GM18511 (cell line): Measurements from ENCODE around the gene NCAPH2.

Experiments
- ATAC-seq: cut with Tn5 transposase; IDR thresholded peaks from one replicate; pipeline ENCODE4 v1.9.1; 2021; ENCODE audit warnings: mild to moderate bottlenecking, moderate library complexity; ENCODE audit not compliant: unreplicated experiment

Gene NCAPH2

GRCh38 chr22:50473855-50474671 lies 34.0 kb upstream of the NCAPH2 start:
- no peak for ATAC-seq

DNA sequence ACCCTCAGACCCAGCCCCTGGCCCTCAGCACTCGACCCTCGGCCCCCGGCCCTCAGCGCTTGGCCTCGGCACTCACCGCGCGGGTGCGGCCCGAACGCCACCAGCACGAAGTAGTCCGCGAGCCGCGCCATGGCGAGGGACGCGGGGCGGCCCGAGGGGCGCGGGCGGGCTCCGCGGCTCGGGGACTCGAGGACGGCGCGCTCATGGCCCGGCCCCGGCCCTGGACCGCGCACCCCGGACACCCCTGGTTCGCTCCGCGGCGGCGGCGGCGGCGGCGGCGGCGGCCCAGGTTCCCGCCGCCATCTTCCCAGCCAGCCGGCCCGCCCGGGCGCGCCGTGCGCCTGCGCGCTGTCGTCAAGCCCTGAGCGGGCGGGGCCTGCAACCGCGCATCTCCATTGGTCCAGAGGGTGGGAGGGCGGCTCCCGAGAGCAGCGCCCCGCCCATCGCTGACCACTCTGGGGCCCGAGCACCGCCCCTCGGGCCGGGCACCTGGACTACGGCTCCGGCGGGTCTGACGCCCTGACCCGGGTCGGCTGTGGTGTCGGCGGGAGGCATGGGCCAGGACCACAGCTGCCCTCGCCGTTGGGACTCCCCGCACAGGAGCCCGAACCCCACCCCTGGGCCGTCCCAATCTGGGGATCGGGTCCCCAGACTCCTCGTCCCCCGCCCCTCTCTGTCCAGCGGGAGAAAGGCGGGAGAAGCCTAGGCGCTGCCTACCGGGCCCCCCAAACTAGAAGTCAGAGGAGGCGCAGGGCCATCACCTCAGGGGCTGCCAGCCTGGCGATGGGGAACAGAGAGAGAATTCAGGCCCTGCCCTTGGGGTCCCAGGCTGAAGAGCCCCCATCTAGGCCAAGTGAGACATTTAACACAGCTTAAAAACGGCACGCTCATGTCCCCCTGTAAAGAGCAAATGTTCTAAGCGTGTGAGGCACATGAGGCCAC lies 33.0 kb upstream of the NCAPH2 start, which contains the start of gene SBF1:
Gene SBF1, minus strand, starts transcription at position 326 of the 942 bp plus-strand sequence. Its CDS starts 195 bp downstream, at position 131.
- ATAC-seq: peak; percentile 62

DNA sequence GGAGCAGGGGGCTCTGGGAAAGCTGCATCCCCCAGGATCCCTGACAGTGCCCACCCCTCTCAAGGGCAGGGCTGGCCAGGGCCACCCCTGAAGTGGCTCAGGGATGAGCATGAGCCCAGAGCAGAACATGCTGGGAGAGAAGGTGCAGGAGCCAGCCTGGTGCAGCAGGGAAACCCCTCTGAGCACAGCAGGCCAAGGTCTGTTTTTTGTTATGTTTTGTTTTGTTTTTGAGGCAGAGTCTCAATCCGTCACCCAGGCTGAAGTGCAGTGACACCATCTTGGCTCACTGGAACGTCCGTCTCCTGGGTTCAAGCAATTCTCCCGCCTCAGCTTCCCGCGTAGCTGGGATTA lies 32.4 kb upstream of the NCAPH2 start:
- no peak for ATAC-seq

- ATAC-seq: no peak
Measured at GRCh38 chr22:50476868-50477267, 31.2 kb upstream of the NCAPH2 start.

DNA sequence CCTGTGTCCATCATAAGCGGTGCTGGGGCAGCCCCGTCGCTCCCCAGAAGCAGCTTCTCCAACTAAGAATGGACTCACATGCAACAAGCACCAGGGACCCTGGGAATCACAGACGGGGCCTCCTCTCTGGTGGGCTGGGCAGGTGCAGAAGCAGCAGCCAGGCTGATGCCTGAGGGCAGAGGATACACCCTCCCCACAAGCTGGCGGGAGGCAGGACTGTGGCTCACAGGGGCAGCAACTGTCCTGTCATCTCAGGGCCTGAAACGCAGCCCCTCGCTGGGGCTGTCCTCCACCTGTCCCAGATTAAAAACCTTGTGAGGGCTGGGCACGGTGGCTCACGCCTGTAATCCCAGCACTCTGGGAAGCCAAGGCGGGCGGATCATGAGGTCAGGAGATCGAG lies 30.1 kb upstream of the NCAPH2 start:
- no peak for ATAC-seq

DNA sequence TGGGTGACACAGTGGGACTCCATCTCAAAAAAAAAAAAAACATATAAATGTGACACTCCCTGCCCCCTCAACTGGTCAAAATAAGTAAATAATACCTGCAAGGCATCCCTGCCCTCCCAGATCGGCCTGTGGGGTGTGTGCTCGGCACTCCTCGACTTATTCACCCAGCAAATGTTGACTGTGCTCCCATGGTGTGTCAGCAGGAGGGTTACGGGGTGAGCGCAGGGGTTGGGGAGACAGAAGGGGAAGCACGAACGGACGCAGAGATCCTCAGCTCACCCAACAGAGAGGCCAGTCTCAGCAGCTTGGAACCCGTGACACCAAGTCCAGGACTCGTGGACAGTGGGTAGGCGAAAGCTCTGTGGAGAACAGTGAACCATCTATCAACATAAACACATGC lies 28.3 kb upstream of the NCAPH2 start:
- no peak for ATAC-seq

- ATAC-seq: no peak
Measured at GRCh38 chr22:50481045-50481439, 27.0 kb upstream of the NCAPH2 start.

- no peak for ATAC-seq
Measured at GRCh38 chr22:50481440-50482106, 26.5 kb upstream of the NCAPH2 start, which contains the start of gene ADM2. TSS of gene ADM2 (plus strand) at chr22:50481543. CDS start at chr22:50481848, 305 bp downstream.

DNA sequence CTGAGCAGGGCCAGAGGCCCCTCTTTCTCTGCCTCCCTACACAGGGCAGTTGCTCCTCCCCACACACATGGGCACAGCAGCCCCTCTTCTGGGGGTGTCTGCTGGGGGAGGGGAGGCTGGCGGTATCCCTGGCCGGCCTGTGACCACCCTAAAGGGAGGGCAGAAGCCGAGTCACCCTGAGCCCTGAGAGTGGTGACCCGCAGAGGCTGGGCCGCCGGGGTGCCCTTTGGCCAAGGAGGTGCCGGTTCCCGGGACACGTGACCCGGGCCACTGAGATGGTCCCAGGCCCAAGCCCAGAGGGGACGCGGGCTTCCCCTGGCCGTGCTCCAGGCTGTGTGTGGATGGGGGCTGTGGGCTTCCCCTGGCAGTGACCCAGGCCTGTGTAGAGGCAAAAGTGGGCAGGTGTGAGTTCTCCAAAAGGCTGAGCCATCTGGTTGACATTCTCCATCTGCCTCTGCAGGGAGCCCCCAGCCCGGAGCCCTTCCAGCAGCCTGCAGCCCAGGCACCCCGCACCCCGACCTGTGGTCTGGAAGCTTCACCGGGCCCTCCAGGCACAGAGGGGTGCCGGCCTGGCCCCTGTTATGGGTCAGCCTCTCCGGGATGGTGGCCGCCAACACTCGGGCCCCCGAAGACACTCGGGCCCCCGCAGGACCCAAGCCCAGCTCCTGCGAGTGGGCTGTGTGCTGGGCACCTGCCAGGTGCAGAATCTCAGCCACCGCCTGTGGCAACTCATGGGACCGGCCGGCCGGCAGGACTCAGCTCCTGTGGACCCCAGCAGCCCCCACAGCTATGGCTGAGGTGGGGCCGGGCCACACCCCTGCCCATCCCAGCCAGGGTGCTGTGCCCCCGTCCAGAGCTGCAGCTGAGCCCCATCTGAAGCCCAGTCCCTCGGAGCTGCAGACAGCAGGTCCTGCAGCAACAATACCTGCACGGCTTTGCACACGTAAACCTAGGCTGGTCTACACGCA lies 25.6 kb upstream of the NCAPH2 start:
- ATAC-seq: no peak

DNA sequence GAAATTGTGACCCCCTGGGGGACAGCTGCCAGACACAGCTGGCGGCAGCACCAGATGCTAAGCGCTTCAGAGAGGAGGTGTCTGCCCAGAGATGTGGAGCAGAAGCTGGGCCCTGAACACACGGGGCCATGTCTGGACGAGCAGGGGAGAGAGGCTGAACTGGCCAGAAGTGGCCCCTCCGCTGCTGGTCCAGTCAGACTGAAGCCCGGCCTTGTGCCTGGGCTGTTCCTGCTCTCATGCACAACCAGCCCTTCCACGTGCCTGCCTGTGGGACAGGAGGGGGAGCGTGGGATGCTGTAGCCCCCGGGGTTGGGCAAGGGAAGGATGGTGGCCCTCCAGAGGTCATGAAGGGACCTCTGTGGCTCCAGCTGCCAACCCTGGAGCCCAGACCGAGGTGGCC lies 24.9 kb upstream of the NCAPH2 start:
- no peak for ATAC-seq

GRCh38 chr22:50483556-50483955 lies 24.5 kb upstream of the NCAPH2 start:
- ATAC-seq: no peak

DNA sequence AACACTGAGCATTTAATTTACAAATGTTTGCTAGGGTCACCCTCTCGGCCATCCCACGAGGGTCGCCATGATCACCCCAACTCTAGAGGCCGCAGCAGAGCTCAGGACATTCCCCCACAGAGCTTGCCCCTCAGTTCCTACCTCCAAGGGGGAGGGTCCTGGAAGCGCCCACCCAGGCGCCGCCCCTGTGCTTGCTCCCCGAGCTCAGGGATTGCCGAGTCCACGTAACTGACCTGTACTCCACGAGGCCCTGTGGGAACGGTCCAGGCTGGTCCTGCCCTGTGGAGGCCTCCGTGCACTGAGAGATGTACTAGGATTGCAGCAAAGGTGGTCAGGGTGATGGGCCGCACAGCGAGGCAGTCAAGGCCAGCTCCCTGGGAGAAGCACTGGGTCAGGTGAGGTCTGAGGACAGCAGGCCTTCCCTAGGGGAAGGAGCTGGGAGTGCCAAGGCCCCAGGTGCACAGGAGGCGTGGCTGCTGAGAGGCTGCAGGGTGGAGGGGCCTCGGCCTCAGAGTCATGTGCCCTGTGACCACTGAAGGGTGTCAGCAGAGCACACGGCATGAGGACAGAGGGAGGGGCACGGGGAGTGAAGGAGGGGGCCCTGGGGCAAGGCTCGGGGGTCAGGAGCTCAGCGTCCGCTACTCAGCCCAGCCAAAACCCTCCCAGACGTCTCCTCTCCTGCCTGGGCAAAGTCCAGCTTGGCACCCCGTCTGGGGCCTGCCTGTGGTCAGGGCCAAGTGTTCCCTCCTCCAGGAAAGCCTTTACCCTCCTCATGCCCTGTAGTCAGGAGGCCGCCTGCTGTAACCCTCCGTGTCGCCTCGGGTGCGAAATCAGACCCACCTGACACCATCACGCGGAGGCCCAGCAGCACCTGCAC lies 23.8 kb upstream of the NCAPH2 start:
- ATAC-seq: no peak

GRCh38 chr22:50485221-50486131 lies 22.5 kb upstream of the NCAPH2 start:
- ATAC-seq: no peak

GRCh38 chr22:50486561-50487289 lies 21.3 kb upstream of the NCAPH2 start, which contains the start of gene MIOX:
TSS of gene MIOX (plus strand) at chr22:50486859. CDS start at chr22:50486898, 39 bp downstream.
- no peak for ATAC-seq

GRCh38 chr22:50487290-50488005 lies 20.6 kb upstream of the NCAPH2 start:
- ATAC-seq: no peak

DNA sequence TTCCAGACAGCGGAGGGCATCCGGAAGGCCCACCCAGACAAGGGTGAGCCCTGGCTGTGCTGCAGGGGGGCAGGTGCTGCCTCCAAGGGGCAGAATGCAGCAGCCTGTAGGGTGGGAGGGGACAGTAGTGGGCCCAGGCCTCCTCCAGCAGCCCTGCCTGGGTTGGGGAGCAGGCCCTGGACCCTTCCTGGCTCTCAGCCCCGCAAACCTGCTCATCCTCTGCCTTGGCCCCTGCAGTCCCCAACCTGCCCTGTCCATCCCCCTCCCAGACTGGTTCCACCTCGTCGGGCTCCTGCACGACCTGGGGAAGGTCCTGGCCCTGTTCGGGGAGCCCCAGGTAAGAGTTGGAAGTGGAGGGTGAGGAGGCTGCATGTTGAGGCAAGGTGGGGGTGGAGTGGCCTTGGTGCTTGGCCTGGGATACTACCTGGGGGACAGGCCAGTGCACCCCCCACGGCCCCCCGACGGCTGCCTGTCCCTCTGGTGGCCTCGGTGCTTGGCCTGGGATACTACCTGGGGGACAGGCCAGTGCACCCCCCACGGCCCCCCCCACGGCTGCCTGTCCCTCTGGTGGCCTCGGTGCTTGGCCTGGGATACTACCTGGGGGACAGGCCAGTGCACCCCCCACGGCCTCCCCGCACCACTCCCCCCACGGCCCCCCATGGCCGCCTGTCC lies 19.9 kb upstream of the NCAPH2 start:
- no peak for ATAC-seq
